GM19035 (cell line): ENCODE results near the gene MATN1.

ENCODE experiments used
- ATAC-seq: cut with Tn5 transposase; IDR thresholded peaks from one replicate; pipeline ENCODE4 v1.9.1; 2021; ENCODE audit not compliant: unreplicated experiment

MATN1 gene

GRCh38 chr1:30757352-30758120 is 34.2 kb upstream of the MATN1 start, which contains the start of gene LAPTM5:
Gene LAPTM5 (minus strand): TSS chr1:30757774. CDS start chr1:30757745, 29 bp downstream.
- no peak for ATAC-seq

GRCh38 chr1:30756545-30757351 is 33.4 kb upstream of the MATN1 start:
- no peak for ATAC-seq

GRCh38 chr1:30756206-30756544 is 32.8 kb upstream of the MATN1 start:
- no peak for ATAC-seq

- no peak for ATAC-seq
Observed at GRCh38 chr1:30755746-30756145, 32.4 kb upstream of the MATN1 start.

- no peak for ATAC-seq
Observed at GRCh38 chr1:30755334-30755733, 31.9 kb upstream of the MATN1 start.

- ATAC-seq: peak; percentile 41
Observed at GRCh38 chr1:30754684-30755171, 31.3 kb upstream of the MATN1 start.

- ATAC-seq: no peak
Observed at GRCh38 chr1:30753660-30754123, 30.3 kb upstream of the MATN1 start.

- no peak for ATAC-seq
Observed at GRCh38 chr1:30753118-30753517, 29.7 kb upstream of the MATN1 start.

GRCh38 chr1:30752651-30752908 is 29.2 kb upstream of the MATN1 start:
- ATAC-seq: no peak

GRCh38 chr1:30751830-30752650 is 28.7 kb upstream of the MATN1 start:
- no peak for ATAC-seq

GRCh38 chr1:30750731-30751291 is 27.4 kb upstream of the MATN1 start:
- ATAC-seq: no peak

GRCh38 chr1:30749691-30750583 is 26.6 kb upstream of the MATN1 start:
- no peak for ATAC-seq

GRCh38 chr1:30748699-30749401 is 25.5 kb upstream of the MATN1 start:
- no peak for ATAC-seq

- ATAC-seq: no peak
Observed at GRCh38 chr1:30748098-30748698, 24.8 kb upstream of the MATN1 start.

- ATAC-seq: no peak
Observed at GRCh38 chr1:30747033-30748008, 23.9 kb upstream of the MATN1 start.

GRCh38 chr1:30746212-30747032 is 23.0 kb upstream of the MATN1 start:
- no peak for ATAC-seq

- no peak for ATAC-seq
Observed at GRCh38 chr1:30745834-30746208, 22.4 kb upstream of the MATN1 start.
